ENCODE data around the gene BIRC7.

The BIRC7 gene

GRCh38 chr20:63282946-63283345, 47.2 kb downstream of the BIRC7 start:
- TF ChIP-seq CTCF (IDR thresholded peaks at IDR 0.05; ENCODE audit: low read length) (no peak), EZH2 (IDR thresholded peaks at IDR 0.05; ENCODE audit: borderline replicate concordance, low read length) (no peak)
- H3K79me2 ChIP-seq (ENCODE audit: insufficient read depth, low read length): no peaks in the 10 kb centered on the region
- H3K36me3 ChIP-seq (ENCODE audit: insufficient read depth, low read length): peaks cover 24% of the 10 kb centered on the region
- H3K4me3 ChIP-seq (ENCODE audit: low read depth, low read length, poor library complexity, severe bottlenecking): no peak overlapping the region
- no peaks in the 10 kb centered on the region for H3K27me3 ChIP-seq (ENCODE audit: insufficient read depth, low read length)
- H2AFZ ChIP-seq (ENCODE audit: low read length): no peak overlapping the region
- no peak overlapping the region for H3K27ac ChIP-seq (ENCODE audit: low read depth, low read length, poor library complexity, severe bottlenecking)
- H3K4me2 ChIP-seq (ENCODE audit: low read length): no peak overlapping the region
- H3K4me1 ChIP-seq (ENCODE audit: insufficient read depth, low read length, severe bottlenecking): no peaks in the 10 kb centered on the region
- H4K20me1 ChIP-seq (ENCODE audit: insufficient read depth, low read length): no peaks in the 10 kb centered on the region
- H3F3A ChIP-seq (ENCODE audit: insufficient read depth, low read length): no peaks in the 10 kb centered on the region
- no peak overlapping the region for H3K9ac ChIP-seq (ENCODE audit: low read length)
- no peaks in the 10 kb centered on the region for H3K9me3 ChIP-seq (ENCODE audit: low read length)
- no peaks in the 10 kb centered on the region for H3K9me2 ChIP-seq (ENCODE audit: low read depth, low read length)

- Histone ChIP-seq H3K27ac (ENCODE audit: low read depth, low read length, poor library complexity, severe bottlenecking) (no peak overlapping the region), H3F3A (ENCODE audit: insufficient read depth, low read length) (no peaks in the 10 kb centered on the region), H3K4me3 (ENCODE audit: low read depth, low read length, poor library complexity, severe bottlenecking) (no peak overlapping the region), H3K9me2 (ENCODE audit: low read depth, low read length) (no peaks in the 10 kb centered on the region), H3K4me2 (ENCODE audit: low read length) (no peak overlapping the region), H4K20me1 (ENCODE audit: insufficient read depth, low read length) (no peaks in the 10 kb centered on the region), H2AFZ (ENCODE audit: low read length) (no peak overlapping the region), H3K36me3 (ENCODE audit: insufficient read depth, low read length) (peaks cover 19% of the 10 kb centered on the region), H3K79me2 (ENCODE audit: insufficient read depth, low read length) (no peaks in the 10 kb centered on the region), H3K9ac (ENCODE audit: low read length) (no peak overlapping the region), H3K27me3 (ENCODE audit: insufficient read depth, low read length) (no peaks in the 10 kb centered on the region), H3K9me3 (ENCODE audit: low read length) (no peaks in the 10 kb centered on the region), H3K4me1 (ENCODE audit: insufficient read depth, low read length, severe bottlenecking) (no peaks in the 10 kb centered on the region)
- no peak for TF ChIP-seq CTCF (IDR thresholded peaks at IDR 0.05; ENCODE audit: low read length)
- TF ChIP-seq EZH2 (IDR thresholded peaks at IDR 0.05; ENCODE audit: borderline replicate concordance, low read length): no peak
Observed at GRCh38 chr20:63283397-63284082, 47.8 kb downstream of the BIRC7 start.

- Histone ChIP-seq H3K9me3 (ENCODE audit: low read length) (no peaks in the 10 kb centered on the region), H3K79me2 (ENCODE audit: insufficient read depth, low read length) (no peaks in the 10 kb centered on the region), H4K20me1 (ENCODE audit: insufficient read depth, low read length) (no peaks in the 10 kb centered on the region), H3K27ac (ENCODE audit: low read depth, low read length, poor library complexity, severe bottlenecking) (no peak overlapping the region), H3K4me1 (ENCODE audit: insufficient read depth, low read length, severe bottlenecking) (no peaks in the 10 kb centered on the region), H3K9ac (ENCODE audit: low read length) (no peak overlapping the region), H2AFZ (ENCODE audit: low read length) (no peak overlapping the region), H3K4me2 (ENCODE audit: low read length) (no peak overlapping the region), H3F3A (ENCODE audit: insufficient read depth, low read length) (no peaks in the 10 kb centered on the region), H3K36me3 (ENCODE audit: insufficient read depth, low read length) (peaks cover 17% of the 10 kb centered on the region), H3K9me2 (ENCODE audit: low read depth, low read length) (no peaks in the 10 kb centered on the region), H3K27me3 (ENCODE audit: insufficient read depth, low read length) (no peaks in the 10 kb centered on the region), H3K4me3 (ENCODE audit: low read depth, low read length, poor library complexity, severe bottlenecking) (no peak overlapping the region)
- no peak for TF ChIP-seq CTCF (IDR thresholded peaks at IDR 0.05; ENCODE audit: low read length)
- TF ChIP-seq EZH2 (IDR thresholded peaks at IDR 0.05; ENCODE audit: borderline replicate concordance, low read length): no peak
Observed at GRCh38 chr20:63284083-63284440, 48.4 kb downstream of the BIRC7 start.

Data from OCI-LY1 (cell line).